Muscle of arm (tissue), 14 donors: Measurements from ENCODE around the gene OR5T3. TPM values are rescaled to one million over a fixed set of nuclear protein-coding genes. Genes with fewer than 3 reads are reported as not detected.
"Not testable (repeated sequence)": the region's sequence is repeated elsewhere in the genome, so short reads cannot be mapped to it uniquely, and the experiment has no call there.

Source experiments
- DNase-seq: peaks from one replicate; pipeline ENCODE4 v3.0.0-alpha.2; 2013
- long read RNA-seq, 11 donors: transcript quantifications; one replicate each; lab custom pipeline, GENCODE V29; 2026
- polyA plus RNA-seq, 12 donors: library from polyadenylated mRNA; unstranded; fragments of 120-200 nt; gene quantifications; one replicate each; pipeline ENCODE4 v1.2.1, GENCODE V29; 2013; ENCODE audit not compliant: insufficient read length in 12 of 12

OR5T3 gene
- polyA plus RNA-seq = not detected
- long read RNA-seq, donor 1 = 0 reads
- long read RNA-seq, donor 2 = 0 reads
- long read RNA-seq, donor 3 = 0 reads
- long read RNA-seq, donor 4 = 0 reads
- long read RNA-seq, donor 5 = 0 reads
- long read RNA-seq, donor 6 = 0 reads
- long read RNA-seq, donor 7 = 0 reads
- long read RNA-seq, donor 8 = 0 reads
- long read RNA-seq, donor 9 = 0 reads
- long read RNA-seq, donor 10 = 0 reads
- long read RNA-seq, donor 11 = 0 reads

GRCh38 chr11:56251954-56252353 is at the start of gene OR5T3:
OR5T3 (plus strand) TSS chr11:56252254; CDS start chr11:56252254, 0 bp downstream.
- no peak for DNase-seq

GRCh38 chr11:56207790-56208189 is 44.3 kb upstream of the OR5T3 start:
- no peak for DNase-seq

- no peak for DNase-seq
Measured at GRCh38 chr11:56214537-56214936, 37.5 kb upstream of the OR5T3 start.

GRCh38 chr11:56219735-56220134 is 32.3 kb upstream of the OR5T3 start:
- DNase-seq = not testable (repeated sequence)

- DNase-seq = no peak
Measured at GRCh38 chr11:56234155-56234554, 17.9 kb upstream of the OR5T3 start, which contains the start of gene OR5T2. OR5T2 (minus strand) TSS chr11:56234255; CDS start chr11:56233062, 1,193 bp downstream.

GRCh38 chr11:56271092-56271491 is 19.0 kb downstream of the OR5T3 start:
- DNase-seq = no peak

- DNase-seq = no peak
Measured at GRCh38 chr11:56273854-56274253, 21.8 kb downstream of the OR5T3 start, which contains the start of gene OR5T1. OR5T1 (plus strand) TSS chr11:56274154; CDS start chr11:56275639, 1,485 bp downstream.

GRCh38 chr11:56292154-56292553 is 40.1 kb downstream of the OR5T3 start, which contains the start of gene OR8H1:
OR8H1 (minus strand) TSS chr11:56292254; CDS start chr11:56291062, 1,192 bp downstream.
- no peak for DNase-seq

GRCh38 chr11:56296898-56297297 is 44.8 kb downstream of the OR5T3 start:
- no peak for DNase-seq

Other genes starting within 250 kb of the OR5T3 start
- under 1 TPM in 5 of 12 donors, not detected in 7; 0.01 to 0.07 (median 0.03) TPM for gene OR5AS1, start 224.6 kb upstream of the OR5T3 start, polyA plus RNA-seq
- not detected for gene OR8I2, start 158.9 kb upstream of the OR5T3 start, polyA plus RNA-seq
- gene OR8H2, start 148.6 kb upstream of the OR5T3 start, polyA plus RNA-seq = under 1 TPM in 1 of 12 donors, not detected in 11; 0.05 TPM
- gene OR8H3, start 129.9 kb upstream of the OR5T3 start, polyA plus RNA-seq = not detected
- not detected for gene OR8J3, start 112.1 kb upstream of the OR5T3 start, polyA plus RNA-seq
- gene OR8K5, start 91.9 kb upstream of the OR5T3 start, polyA plus RNA-seq = not detected
- not detected for gene OR5J2, start 75.6 kb upstream of the OR5T3 start, polyA plus RNA-seq
- gene OR5T2, start 18.0 kb upstream of the OR5T3 start, polyA plus RNA-seq = not detected
- gene OR5T1, start 21.9 kb downstream of the OR5T3 start, polyA plus RNA-seq = not detected
- not detected for gene OR8H1, start 40.0 kb downstream of the OR5T3 start, polyA plus RNA-seq
- gene OR8K3, start 62.9 kb downstream of the OR5T3 start, polyA plus RNA-seq = not detected
- not detected for gene OR8K1, start 93.8 kb downstream of the OR5T3 start, polyA plus RNA-seq
- gene OR8J1, start 102.0 kb downstream of the OR5T3 start, polyA plus RNA-seq = not detected
- not detected for gene OR8U1, start 123.4 kb downstream of the OR5T3 start, polyA plus RNA-seq
- gene OR5AL1, start 160.4 kb downstream of the OR5T3 start, polyA plus RNA-seq = not detected
- gene OR5M3, start 221.1 kb downstream of the OR5T3 start, polyA plus RNA-seq = not detected
- gene OR5M8, start 239.1 kb downstream of the OR5T3 start, polyA plus RNA-seq = not detected